RPMI8226 (cell line): ENCODE data around the gene PGRMC2.

Experiments
- DNase-seq: peaks from one replicate; pipeline ENCODE4 v3.0.0-alpha.2; 2015

PGRMC2 gene

GRCh38 chr4:128287141-128287870, at the start of gene PGRMC2:
TSS of gene PGRMC2 (minus strand) at chr4:128287813. CDS start at chr4:128287790, 23 bp downstream.
- peak; percentile 25 for DNase-seq

GRCh38 chr4:128335541-128335940, 47.9 kb upstream of the PGRMC2 start:
- DNase-seq = no peak

- DNase-seq = no peak
Observed at GRCh38 chr4:128334256-128334655, 46.6 kb upstream of the PGRMC2 start.

GRCh38 chr4:128333309-128334018, 45.9 kb upstream of the PGRMC2 start:
- no peak for DNase-seq

GRCh38 chr4:128332081-128332480, 44.5 kb upstream of the PGRMC2 start:
- DNase-seq = no peak

GRCh38 chr4:128329638-128330037, 42.0 kb upstream of the PGRMC2 start:
- DNase-seq = no peak

GRCh38 chr4:128328106-128328505, 40.5 kb upstream of the PGRMC2 start:
- DNase-seq = no peak

- no peak for DNase-seq
Observed at GRCh38 chr4:128323401-128323800, 35.8 kb upstream of the PGRMC2 start.

GRCh38 chr4:128322986-128323385, 35.4 kb upstream of the PGRMC2 start:
- DNase-seq = no peak

GRCh38 chr4:128322311-128322710, 34.7 kb upstream of the PGRMC2 start:
- no peak for DNase-seq

GRCh38 chr4:128320656-128321055, 33.0 kb upstream of the PGRMC2 start:
- DNase-seq = no peak

GRCh38 chr4:128315756-128316520, 28.3 kb upstream of the PGRMC2 start:
- DNase-seq = no peak

GRCh38 chr4:128311659-128312403, 24.2 kb upstream of the PGRMC2 start:
- no peak for DNase-seq

- no peak for DNase-seq
Observed at GRCh38 chr4:128310266-128310697, 22.7 kb upstream of the PGRMC2 start.

- no peak for DNase-seq
Observed at GRCh38 chr4:128309585-128309984, 22.0 kb upstream of the PGRMC2 start.

GRCh38 chr4:128308986-128309385, 21.4 kb upstream of the PGRMC2 start:
- DNase-seq = no peak

- no peak for DNase-seq
Observed at GRCh38 chr4:128307123-128307571, 19.5 kb upstream of the PGRMC2 start.

- DNase-seq = no peak
Observed at GRCh38 chr4:128305942-128306341, 18.3 kb upstream of the PGRMC2 start.

- DNase-seq = no peak
Observed at GRCh38 chr4:128303986-128304385, 16.4 kb upstream of the PGRMC2 start.

GRCh38 chr4:128303405-128303785, 15.8 kb upstream of the PGRMC2 start:
- DNase-seq = no peak

GRCh38 chr4:128301979-128302378, 14.4 kb upstream of the PGRMC2 start:
- DNase-seq = no peak

- no peak for DNase-seq
Observed at GRCh38 chr4:128299848-128300247, 12.2 kb upstream of the PGRMC2 start.

- peak; percentile 7 for DNase-seq
Observed at GRCh38 chr4:128298852-128299251, 11.2 kb upstream of the PGRMC2 start.
